Raji (cell line): ENCODE data around the gene PFDN5.

Experiments
- POLR2A ChIP-seq: IDR thresholded peaks from 2 replicates; pipeline ENCODE4 v1.6.1; 2011; ENCODE audit warnings: low read depth, low read length, control low read depth; ENCODE audit not compliant: insufficient read depth

PFDN5 gene

DNA sequence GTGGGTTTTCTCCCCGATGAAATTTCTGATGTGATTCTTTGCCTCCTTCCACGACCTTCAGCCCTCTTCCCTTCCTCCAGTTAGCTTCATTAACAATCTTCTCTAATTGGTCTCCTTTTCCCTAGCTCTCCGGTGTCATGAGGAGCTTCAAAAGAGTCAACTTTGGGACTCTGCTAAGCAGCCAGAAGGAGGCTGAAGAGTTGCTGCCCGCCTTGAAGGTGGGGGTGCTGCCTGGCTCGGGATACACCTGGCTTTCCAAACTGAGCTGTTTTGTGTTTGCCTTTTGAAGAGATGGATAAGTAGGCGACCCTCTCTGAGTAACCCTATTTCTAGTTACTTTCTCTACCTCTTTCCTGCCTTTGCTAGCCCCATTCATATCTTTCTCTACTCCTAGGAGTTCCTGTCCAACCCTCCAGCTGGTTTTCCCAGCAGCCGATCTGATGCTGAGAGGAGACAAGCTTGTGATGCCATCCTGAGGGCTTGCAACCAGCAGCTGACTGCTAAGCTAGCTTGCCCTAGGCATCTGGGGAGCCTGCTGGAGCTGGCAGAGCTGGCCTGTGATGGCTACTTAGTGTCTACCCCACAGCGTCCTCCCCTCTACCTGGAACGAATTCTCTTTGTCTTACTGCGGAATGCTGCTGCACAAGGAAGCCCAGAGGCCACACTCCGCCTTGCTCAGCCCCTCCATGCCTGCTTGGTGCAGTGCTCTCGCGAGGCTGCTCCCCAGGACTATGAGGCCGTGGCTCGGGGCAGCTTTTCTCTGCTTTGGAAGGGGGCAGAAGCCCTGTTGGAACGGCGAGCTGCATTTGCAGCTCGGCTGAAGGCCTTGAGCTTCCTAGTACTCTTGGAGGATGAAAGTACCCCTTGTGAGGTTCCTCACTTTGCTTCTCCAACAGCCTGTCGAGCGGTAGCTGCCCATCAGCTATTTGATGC is 26.4 kb upstream of the PFDN5 start:
- no peak for TF ChIP-seq POLR2A

DNA sequence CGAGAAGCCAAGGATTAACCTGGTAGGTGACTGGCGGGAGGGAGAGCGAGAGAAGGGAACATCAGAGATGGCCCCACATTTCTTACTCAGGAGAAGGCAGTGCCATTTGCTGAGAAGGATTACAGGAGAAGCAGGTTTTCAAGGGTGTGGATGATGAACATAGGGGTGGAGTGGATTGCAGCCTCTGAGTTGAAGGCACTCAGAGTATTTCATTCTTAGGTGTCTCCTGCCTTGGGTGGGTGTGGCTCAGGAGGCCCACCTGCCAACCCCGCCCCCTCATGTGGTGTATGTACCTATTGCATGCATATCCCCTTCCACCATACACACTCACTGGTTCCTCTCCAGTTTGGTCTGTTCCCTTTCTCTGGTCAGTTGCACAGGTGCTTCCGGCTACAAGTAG is 20.9 kb upstream of the PFDN5 start:
- no peak for TF ChIP-seq POLR2A

DNA sequence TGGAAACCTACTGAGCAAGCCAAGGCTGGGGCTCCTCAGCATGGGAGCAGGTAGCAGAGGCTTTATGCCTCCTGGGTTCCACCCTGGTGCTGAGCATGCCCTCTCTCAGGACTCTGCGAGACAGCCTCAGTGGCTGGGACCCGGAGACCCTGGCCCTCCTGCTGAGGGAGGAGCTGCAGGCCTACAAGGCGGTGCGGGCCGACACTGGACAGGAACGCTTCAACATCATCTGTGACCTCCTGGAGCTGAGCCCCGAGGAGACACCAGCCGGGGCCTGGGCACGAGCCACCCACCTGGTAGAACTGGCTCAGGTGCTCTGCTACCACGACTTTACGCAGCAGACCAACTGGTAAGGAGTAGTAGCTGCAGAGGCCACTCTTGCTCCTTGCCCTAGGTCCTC is 18.8 kb upstream of the PFDN5 start:
- TF ChIP-seq POLR2A = no peak

DNA sequence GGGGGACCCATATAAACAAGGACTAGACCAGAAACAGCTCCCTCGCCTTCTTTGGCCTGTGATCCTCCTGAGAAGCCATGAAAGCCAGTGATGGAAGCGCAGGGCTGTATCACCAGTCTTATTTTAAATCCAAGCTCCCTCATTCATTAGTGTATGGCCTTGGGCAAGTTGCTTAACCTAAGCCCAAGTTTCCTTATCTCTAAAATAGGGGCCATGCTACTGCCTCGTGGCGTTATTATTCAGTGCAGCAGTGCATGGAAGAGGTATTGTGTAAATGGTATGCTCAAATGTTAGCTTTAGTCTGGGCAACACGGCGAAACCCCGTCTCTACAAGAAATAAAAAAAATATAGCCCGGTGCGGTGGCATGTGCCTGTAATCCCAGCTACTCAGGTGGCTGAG is 17.4 kb upstream of the PFDN5 start:
- TF ChIP-seq POLR2A = no peak

DNA sequence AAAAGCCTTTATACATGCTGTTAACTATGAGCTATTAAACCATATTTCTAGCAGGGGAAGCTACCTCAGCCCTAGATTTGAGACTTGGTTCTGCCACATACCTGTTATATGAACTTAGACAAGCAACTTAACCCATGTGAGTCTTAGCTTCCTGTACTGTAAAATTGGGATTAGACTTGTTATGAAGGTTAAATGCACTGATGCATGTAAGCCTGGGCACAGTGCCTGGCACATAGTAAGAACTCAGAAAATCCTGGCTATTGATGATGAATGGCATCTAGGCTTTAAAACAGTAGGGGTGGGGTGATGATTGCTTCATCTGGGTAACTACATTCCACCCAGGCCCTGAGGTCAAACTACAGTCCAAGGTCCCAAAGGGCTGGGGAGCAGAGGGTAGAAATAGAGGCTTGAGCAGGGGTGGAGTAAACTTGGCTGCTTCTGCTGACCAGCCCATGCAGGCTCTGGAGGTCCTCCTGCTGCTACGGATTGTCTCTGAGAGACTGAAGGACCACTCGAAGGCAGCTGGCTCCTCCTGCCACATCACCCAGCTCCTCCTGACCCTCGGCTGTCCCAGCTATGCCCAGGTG is 16.0 kb upstream of the PFDN5 start:
- TF ChIP-seq POLR2A = no peak

DNA sequence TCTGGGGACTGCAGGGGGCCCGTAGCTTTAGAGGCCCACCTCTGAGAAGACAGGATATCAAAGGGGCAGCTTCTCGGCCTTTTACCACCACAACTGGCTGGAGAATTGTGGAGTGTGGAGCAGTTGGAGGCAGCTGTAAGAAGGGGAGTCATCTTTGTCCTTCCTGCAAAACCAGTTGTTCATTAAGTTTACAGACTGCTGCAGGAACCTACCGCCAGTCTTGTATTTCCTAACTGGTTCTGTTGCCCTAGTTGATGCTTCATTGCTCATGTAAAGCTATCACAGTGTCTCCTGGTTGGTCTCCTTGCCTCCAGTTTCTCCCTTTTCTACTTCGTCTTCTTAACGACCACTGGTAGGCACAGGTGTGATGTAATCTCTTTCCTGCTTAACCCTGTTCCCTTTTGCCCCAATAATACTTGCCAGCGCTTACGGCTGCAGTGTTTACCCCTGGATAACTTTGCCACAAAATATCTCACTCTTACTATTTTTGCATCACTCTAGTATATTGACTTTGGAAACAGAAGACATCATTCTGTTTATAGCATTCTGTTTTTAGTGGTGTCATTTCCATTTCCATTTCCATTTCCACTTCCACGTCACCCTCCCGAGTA is 15.3 kb upstream of the PFDN5 start:
- no peak for TF ChIP-seq POLR2A

DNA sequence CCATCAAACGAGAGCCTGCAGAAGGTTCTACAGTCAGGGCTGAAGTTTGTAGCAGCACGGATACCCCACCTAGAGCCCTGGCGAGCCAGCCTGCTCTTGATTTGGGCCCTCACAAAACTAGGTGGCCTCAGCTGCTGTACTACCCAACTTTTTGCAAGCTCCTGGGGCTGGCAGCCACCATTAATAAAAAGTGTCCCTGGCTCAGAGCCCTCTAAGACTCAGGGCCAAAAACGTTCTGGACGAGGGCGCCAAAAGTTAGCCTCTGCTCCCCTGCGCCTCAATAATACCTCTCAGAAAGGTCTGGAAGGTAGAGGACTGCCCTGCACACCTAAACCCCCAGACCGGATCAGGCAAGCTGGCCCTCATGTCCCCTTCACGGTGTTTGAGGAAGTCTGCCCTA is 8.9 kb upstream of the PFDN5 start:
- TF ChIP-seq POLR2A = no peak

DNA sequence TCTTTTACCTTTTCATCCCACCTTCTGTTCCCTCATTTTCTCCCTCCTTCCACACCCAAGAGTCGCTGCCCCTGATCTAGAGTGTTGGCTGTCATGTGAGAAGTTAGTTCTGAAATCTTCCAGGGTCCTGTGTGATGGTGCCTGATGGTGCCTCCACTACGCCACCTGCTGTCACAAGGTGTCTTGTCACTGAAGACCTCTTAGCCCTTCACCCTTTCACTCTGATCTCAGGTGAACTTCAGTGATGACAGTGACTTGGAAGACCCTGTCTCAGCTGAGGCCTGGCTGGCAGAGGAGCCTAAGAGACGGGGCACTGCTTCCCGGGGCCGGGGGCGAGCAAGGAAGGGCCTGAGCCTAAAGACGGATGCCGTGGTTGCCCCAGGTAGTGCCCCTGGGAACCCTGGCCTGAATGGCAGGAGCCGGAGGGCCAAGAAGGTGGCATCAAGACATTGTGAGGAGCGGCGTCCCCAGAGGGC is 7.6 kb upstream of the PFDN5 start:
- no peak for TF ChIP-seq POLR2A

DNA sequence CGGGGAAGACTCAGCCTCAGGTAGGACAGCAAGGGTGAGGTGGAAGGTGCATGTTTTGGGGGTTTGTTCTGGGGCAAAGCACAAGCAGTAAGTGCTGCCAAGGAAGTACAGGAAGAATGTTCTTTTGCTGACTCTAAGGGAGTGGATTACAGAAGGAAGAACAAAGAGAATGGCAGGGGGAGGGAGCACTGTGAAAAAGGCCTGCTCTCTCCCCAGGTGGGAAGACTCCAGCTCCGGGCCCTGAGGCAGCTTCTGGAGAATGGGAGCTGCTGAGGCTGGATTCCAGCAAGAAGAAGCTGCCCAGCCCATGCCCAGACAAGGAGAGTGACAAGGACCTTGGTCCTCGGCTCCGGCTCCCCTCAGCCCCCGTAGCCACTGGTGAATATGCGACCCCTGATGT is 7.0 kb upstream of the PFDN5 start:
- no peak for TF ChIP-seq POLR2A

DNA sequence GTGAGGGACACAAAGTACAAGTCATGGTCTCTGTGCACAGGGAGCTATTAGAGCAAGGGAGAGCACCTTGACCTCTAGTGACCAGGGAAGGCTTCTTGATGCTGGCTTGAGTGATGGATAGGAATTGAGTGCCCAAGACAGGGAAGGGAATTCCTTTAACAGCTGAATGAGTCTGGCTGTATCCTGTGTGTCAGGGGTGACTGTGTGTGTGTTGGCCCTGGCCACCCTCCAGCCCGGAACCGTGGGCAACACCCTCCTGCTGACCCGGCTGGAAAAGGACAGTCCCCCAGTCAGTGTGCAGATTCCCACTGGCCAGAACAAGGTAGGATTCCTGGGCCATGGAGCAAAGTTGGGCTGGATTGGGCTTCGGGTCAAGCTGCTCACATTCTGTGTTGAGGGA is 5.5 kb upstream of the PFDN5 start:
- TF ChIP-seq POLR2A = no peak

DNA sequence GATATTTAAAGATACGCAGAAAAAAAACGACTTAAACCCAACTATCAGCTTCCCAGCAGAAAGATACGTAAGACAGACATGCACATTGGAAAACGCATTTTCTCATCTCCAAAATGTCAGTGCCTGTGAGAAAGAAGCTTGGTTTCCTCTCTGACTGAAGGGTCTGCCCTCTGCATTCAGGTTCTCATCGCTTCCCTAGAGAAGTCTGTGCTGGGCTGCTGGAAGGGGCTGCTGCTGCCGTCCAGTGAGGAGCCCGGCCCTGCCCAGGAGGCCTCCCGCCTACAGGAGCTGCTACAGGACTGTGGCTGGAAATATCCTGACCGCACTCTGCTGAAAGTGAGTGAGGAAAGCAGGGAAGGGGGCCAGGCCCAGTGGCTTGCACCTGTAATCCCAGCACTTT is 4.7 kb upstream of the PFDN5 start:
- no peak for TF ChIP-seq POLR2A

DNA sequence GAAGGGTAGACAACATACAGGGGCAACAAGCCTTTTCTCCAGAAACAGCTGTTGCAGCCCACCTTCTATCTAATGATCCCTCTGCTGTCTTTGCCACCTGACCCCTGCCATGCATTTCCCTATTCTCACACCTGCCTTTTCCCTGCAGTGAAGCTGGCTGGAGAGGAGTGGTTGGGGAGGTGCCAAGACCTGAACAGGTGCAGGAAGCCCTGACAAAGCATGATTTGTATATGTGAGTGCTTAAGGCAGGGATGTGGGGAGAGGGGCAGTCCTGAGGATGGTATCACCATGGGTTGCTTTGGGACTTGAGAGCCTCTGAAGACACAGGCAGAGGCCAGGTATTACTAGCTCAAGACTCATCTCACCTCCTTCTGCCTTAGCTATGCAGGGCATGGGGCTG is 2.9 kb upstream of the PFDN5 start:
- no peak for TF ChIP-seq POLR2A

DNA sequence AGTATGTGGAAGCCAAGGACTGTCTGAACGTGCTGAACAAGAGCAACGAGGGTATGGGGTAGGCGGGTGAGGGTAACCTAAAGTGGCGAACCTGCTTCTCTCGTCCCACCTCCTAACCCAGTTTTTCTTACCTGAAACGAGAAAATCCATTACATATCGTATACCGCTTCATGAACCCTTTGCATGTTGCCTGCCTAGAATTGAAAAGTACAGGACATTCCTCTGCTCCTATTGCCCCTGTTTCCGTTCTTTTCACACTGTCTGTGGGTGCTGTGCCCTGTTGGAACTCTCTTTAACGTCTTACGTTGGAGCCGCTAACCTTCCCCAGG is 513 bp downstream of the PFDN5 start:
- TF ChIP-seq POLR2A = no peak

DNA sequence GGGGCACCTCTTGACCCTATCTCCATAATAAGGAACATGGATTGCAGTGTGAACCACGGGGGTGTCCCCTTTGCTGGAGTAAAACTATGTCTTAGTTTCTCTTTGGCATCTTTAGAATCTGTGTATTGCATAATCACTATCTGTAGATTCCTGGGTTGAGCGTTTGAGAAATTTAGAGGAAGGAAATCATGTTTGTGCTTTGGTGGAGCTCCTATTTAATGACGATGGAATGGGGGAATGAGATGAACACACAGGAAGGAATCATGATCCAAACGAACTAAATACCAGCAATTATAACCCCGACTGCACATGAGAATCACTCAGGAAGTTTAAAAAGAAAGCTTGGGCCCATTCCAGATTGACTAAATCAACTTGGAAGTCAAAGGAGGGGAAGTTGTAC is 2.8 kb downstream of the PFDN5 start:
- TF ChIP-seq POLR2A = no peak

DNA sequence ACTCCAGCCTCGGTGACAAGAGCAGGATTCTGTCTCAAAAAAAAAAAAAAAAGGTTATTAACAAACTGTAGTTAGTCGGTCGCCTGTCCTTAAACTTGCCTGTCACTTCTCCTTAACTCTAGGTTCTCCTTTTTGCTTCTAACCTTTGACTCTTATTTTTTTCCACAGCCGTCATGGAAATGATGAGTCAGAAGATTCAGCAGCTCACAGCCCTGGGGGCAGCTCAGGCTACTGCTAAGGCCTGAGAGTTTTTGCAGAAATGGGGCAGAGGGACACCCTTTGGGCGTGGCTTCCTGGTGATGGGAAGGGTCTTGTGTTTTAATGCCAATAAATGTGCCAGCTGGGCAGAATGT is 3.7 kb downstream of the PFDN5 start:
- no peak for TF ChIP-seq POLR2A

DNA sequence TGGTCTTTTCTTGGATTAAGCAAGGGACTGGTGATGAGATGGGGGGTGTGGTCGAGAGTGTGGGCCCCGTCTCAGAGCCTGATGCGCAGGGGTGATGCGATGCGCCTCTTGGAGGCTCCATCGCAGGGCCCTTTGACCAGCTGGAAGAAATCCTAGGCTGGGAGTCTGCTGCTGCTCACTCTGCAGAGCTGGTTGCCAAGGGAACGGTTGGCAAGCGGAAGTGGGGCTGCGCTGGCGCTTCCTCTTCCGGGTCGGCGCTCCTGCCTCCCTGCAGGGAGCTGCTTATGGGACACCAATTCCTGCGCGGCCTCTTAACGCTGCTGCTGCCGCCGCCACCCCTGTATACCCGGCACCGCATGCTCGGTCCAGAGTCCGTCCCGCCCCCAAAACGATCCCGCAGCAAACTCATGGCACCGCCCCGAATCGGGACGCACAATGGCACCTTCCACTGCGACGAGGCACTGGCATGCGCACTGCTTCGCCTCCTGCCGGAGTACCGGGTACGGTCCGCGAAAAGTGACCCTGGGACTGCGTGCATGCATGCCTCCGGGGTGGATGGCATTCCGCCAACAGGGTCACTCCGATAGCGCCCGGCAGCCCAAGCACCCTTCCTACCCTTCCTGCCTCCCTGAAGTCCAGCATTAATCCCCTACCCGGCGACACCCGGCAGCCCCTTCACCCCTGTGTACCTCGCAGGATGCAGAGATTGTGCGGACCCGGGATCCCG is 4.3 kb downstream of the PFDN5 start, which contains the start of gene MYG1:
Gene MYG1 (plus strand): TSS at position 242 of the 727 bp plus-strand sequence. CDS start 43 bp downstream, at position 285.
- TF ChIP-seq POLR2A = peak; percentile 88
